ENCODE measurements around the gene COL16A1.

The COL16A1 gene

GRCh38 chr1:31644560-31645273, 59.1 kb downstream of the COL16A1 start, which contains the start of gene PEF1:
Gene PEF1 (minus strand): TSS chr1:31644876. CDS start chr1:31644864, 12 bp downstream.
- peak; percentile 99 to 100 for DNase-seq

GRCh38 chr1:31643976-31644559, 59.7 kb downstream of the COL16A1 start:
- no peak for DNase-seq

- no peak for DNase-seq
Observed at GRCh38 chr1:31642897-31643296, 60.9 kb downstream of the COL16A1 start.

- no peak for DNase-seq
Observed at GRCh38 chr1:31642366-31642765, 61.5 kb downstream of the COL16A1 start.

- no peak for DNase-seq
Observed at GRCh38 chr1:31640964-31641363, 62.9 kb downstream of the COL16A1 start.

GRCh38 chr1:31640179-31640578, 63.6 kb downstream of the COL16A1 start:
- no peak for DNase-seq

GRCh38 chr1:31639543-31639942, 64.3 kb downstream of the COL16A1 start:
- no peak for DNase-seq

- peak; percentile 36 to 72 for DNase-seq
Observed at GRCh38 chr1:31637915-31638673, 65.7 kb downstream of the COL16A1 start.

- DNase-seq, result no peak
Observed at GRCh38 chr1:31633117-31633516, 70.7 kb downstream of the COL16A1 start.

GRCh38 chr1:31632649-31633048, 71.2 kb downstream of the COL16A1 start:
- DNase-seq, result no peak

GRCh38 chr1:31628931-31629556, 74.8 kb downstream of the COL16A1 start:
- no peak for DNase-seq

- no peak for DNase-seq
Observed at GRCh38 chr1:31627930-31628559, 75.8 kb downstream of the COL16A1 start.

- no peak for DNase-seq
Observed at GRCh38 chr1:31627301-31627929, 76.4 kb downstream of the COL16A1 start.

GRCh38 chr1:31626223-31627207, 77.3 kb downstream of the COL16A1 start:
- no peak for DNase-seq

GRCh38 chr1:31625561-31626222, 78.1 kb downstream of the COL16A1 start:
- no peak for DNase-seq

GRCh38 chr1:31624731-31625514, 78.9 kb downstream of the COL16A1 start:
- DNase-seq, result no peak

- no peak for DNase-seq
Observed at GRCh38 chr1:31624309-31624708, 79.5 kb downstream of the COL16A1 start.

- no peak for DNase-seq
Observed at GRCh38 chr1:31623365-31623764, 80.5 kb downstream of the COL16A1 start.

GRCh38 chr1:31621847-31622730, 81.7 kb downstream of the COL16A1 start:
- no peak for DNase-seq
